HPDE6-E6E7 (cell line): ENCODE data around the gene DLGAP5.
A peak's percentile ranks its signal among the peaks of the same experiment; 100 is the strongest.

Source experiments
- DNase-seq: peaks from one replicate; pipeline ENCODE4 v3.0.0; 2011; ENCODE audit warnings: missing footprints; ENCODE audit errors: extremely low spot score

The DLGAP5 gene

DNA sequence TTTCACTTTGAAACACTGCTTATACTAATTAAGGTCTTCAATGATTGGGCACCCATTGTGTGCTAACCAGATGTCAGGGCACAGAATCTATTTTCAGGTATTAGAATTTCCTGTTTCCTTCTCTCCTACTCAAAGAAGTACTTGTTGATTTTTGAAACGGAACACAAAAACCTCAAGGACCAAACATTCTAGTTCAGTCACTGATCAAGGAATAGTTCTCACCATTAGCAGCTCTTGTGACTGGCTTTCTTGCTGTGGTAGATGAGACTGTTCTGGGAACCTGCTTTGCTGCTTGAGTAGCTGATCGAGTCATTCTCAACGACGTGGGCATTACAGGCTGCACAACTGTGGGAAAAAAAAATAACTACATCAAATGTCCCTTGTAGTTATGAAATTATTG is 11.0 kb downstream of the DLGAP5 start:
- DNase-seq = no peak

DNA sequence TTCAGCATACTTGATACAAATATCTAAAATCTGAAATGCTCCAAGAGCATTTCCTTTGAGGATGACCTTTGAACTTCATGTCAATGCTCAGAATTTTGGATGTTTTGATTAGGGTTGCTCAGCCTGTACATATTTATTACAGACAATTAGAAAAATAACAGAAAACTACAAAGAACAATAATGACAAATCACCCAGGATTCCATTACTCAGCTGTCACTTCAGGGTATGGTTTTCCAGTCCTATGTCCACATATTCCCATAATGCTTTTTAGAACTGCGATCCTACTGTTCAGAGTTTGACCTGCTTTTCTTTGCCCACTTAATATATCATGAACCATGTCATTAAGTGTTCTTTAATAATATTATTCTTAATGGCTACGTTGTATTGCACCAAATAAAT is 11.4 kb downstream of the DLGAP5 start:
- DNase-seq = no peak

DNA sequence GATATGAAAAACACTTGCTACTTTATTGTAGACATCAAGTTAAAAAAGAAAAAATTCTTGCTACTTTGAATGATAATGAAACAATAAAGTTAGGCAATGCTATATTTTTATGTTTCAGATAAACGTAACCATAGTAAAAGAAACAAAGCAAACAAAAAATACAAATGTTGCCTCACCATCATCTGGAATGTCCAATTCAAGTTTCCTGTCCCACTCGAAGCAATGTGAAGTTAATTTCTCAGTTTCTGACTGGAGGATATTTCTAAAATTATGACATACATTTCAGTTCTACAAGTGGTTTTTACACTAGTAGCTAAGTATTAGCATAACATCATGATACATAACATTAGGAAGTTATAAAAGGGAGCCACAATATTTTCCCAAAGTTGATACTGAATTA is 20.9 kb downstream of the DLGAP5 start:
- no peak for DNase-seq

DNA sequence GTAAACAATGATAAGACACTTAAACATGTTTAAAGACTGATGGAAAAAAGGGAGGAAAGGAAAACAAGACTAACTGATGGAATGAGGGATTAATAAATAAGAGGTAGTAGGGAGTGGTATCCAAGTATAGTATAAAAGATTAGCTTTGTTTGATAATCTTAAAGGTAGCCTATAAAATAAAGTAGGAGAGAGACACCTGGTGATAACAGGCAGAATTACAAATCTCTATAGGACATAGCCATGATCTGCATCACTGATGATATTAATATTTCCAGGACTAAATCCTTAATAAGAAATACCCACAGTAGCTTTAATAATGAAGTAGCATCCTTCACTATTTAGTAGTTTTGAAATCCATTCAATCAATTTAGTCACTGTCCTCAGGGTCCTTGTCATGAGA is 30.4 kb downstream of the DLGAP5 start:
- peak; percentile 34 for DNase-seq

DNA sequence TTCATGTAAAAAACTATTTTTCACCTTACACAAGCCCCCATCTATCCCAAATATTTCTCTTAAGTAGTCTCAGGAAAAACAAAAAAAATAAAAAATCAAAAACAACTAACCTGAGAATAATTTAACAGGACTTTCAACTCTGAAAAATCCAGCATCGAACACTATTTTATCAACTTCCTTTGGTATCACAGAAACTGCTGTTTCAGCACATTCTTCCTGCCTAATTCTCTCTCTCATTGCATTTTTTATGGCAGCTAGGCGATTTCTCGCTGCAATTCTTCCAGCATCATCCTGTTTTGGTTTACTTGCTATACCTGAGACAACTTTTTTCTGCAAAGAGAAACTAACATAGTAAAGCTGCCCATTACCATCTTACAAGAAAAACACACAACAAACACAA is 33.0 kb downstream of the DLGAP5 start:
- no peak for DNase-seq

DNA sequence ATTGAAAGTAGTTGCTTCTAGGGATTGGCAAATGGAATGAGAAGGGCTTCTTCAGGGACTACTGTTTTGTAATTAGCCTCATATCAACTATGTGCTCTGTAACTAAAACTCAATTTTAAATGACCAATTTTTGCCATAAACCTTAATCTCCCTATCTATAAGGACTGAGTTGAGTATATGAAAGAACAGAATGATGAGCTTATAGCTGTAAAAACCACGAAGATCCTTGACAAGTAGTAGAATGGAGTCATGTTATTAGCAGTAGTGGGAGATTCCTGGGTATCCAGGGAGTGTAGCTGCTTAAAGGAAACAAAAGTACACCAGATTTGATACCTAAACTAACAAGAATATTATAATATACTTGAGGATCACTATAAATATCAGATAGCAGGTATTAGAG is 34.3 kb downstream of the DLGAP5 start:
- DNase-seq = no peak

DNA sequence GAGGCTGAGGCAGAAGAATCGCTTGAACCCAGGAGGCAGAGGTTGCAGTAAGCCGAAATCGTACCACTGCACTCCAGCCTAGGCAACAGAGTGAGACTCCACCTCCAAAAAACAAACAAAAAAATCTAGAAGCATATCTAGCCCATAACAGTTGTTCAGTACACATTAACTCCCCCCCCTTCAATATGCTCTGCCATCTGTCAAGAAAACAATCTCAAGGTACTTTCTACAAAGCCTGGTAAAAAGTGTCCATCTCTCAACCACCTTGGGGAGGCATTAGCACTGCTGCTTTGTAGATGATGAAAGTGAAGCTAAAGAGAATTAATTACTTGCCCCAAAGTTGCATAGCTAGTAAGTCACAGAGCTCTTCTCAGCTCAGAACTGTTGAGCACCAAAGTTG is 37.4 kb downstream of the DLGAP5 start:
- DNase-seq = no peak

DNA sequence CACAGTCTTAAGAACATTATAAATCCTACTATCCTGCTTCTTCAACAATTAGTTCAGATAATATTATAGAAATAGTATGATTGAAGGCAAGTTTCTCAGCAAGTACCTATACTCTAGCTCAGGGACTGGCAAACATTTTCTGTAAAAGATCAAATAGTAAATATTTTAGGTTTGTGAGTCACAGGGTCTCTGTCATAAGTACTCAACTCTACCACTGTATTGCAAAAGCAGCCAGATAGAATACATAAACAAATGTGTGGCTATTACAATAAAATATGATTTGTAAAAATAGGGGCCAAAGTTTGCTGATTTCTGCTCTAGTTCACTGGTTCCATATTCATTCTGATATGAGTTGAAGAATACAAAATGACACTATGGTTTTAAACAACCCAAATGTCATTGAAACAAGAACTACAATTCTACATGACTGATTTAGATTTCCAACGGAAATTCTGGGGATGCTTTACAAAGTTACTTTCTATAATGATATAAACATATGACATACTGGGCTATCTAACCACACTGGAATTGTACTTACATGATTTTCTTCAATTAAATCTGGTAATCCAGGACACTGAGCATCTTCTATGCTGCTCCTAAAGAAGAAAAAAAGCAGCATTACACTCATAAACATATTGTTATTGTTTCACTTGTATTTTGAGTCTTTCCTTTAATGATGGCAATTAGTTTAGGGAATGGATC is 39.2 kb downstream of the DLGAP5 start:
- no peak for DNase-seq

DNA sequence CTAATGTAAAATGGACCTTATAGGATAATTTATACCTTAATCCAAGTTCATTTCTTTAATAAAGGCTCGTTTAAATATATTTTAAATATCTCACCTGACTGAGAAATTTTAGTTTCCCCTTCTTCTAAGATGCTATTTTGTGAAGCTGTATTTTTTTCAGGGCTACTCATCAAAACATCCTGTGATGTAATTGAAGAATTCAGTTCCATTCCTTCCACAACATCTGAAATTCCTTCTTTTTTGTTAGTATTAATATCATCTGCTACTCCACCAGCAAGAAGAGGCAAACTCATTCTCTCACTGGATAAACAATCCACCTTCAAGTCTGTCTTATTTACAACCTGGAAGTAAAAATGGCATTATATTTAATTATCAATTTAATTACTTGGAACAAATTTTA is 39.8 kb downstream of the DLGAP5 start:
- no peak for DNase-seq

DNA sequence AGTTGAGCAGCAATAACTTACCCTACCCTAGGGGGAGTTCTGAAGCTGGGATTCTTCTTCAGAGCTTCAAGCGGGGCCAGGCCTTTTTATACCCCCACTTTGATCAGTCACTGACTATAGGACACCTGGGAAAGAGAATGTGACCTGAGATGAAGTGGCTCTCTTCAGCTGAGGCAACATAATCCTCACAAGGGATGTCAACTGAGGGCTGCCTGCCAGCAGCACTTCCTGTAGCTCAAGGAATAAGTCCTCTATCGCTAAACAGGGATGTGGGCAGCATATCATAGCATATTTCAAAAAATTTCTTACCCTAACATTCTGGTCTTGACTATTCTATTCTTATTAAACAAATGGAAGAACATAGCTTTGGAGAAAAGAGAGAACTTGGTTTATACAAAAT is 45.0 kb downstream of the DLGAP5 start:
- DNase-seq = no peak

DNA sequence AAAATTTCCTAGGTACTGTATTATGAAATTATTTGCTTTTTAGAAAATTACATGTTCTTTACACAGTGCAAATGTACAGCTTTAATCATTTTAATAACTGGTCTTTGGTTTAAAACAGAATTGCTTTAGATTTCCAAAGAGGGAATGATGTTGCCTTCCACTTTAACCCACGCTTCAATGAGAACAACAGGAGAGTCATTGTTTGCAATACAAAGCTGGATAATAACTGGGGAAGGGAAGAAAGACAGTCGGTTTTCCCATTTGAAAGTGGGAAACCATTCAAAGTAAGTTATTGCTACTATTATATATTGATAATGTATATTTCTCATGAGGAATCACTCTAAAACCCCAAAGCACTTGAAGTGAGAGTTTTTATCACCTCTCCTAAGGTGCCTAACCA is 48.9 kb downstream of the DLGAP5 start:
- no peak for DNase-seq

DNA sequence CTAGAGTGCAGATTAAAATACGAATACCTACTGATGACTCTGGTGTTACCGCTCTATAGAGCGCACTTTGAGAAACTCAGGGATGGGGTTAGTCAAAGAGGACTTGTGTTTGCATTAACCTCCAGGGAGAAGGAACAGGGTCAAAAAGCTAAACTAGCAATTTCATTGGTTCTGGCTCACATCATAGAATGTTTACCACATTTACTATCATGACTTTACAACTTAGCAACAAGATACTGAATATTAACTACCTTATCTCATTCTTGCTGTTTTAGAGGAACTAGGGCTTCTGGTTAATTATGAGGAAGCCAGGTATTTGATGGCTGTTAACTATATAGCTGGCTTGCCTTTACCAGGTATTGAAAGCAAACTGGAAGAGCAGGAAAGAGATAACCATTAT is 49.6 kb downstream of the DLGAP5 start:
- DNase-seq = no peak

DNA sequence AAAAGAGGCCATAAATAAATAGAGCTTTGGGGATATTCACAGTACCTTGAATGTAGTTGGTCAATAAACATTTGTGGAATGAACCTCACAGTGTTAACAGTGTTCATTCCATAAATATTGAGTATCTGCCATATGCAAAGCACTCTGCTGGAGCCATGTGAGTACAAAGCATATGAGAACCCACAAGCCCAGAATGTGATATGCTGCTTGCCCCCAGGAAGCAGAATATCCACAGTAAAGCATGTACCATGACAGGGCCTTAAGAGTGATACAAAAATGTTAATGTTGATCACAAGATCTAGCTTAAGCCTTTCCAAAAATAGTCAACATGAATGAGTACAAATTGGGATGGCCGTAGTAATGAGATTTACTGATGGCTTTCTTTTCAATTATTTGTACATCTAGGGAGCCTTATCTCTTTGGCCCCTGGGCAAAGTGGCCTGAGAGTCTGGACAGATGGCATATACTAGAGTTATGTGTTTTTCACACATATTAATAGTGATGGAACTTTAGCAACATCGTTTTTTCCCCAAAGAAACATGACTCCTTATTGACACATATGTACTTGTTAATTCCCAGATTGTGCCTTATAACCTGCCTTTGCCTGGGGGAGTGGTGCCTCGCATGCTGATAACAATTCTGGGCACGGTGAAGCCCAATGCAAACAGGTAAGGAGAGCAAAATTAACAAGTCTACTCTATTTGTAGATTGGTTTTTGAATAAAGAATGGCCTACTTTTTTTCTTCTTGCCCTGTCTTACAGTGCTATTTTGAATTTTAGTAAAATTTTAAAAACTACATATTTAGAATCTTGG is 51.5 kb downstream of the DLGAP5 start:
- DNase-seq = no peak

DNA sequence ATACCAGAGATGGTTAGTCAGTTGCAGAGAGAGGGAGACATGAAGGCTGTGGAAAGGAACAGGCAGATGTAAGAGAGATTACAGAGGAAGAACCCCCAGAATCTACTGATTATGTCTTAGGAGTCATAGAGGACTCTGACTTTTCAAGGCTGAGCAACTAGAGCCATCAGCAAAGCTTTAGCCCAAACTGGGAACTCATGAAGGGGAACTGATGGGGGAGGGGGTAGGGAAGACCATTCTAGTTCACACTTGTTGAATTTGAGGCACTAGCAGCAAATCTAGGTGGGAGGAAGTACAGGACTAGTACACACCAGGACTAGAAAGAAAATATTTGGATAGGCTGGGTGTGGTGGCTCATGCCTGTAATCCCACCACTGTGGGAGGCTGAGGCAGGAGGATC is 52.2 kb downstream of the DLGAP5 start:
- DNase-seq = no peak

DNA sequence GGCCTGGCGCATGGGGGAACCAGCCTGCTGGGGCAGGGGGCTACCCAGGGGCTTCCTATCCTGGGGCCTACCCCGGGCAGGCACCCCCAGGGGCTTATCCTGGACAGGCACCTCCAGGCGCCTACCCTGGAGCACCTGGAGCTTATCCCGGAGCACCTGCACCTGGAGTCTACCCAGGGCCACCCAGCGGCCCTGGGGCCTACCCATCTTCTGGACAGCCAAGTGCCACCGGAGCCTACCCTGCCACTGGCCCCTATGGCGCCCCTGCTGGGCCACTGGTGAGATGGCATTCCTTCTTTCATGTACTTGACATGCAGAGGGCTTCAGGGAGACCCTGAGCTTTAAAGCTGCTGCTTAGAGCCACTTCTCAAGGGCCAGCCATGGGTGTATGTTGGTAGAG is 53.3 kb downstream of the DLGAP5 start:
- DNase-seq = no peak

DNA sequence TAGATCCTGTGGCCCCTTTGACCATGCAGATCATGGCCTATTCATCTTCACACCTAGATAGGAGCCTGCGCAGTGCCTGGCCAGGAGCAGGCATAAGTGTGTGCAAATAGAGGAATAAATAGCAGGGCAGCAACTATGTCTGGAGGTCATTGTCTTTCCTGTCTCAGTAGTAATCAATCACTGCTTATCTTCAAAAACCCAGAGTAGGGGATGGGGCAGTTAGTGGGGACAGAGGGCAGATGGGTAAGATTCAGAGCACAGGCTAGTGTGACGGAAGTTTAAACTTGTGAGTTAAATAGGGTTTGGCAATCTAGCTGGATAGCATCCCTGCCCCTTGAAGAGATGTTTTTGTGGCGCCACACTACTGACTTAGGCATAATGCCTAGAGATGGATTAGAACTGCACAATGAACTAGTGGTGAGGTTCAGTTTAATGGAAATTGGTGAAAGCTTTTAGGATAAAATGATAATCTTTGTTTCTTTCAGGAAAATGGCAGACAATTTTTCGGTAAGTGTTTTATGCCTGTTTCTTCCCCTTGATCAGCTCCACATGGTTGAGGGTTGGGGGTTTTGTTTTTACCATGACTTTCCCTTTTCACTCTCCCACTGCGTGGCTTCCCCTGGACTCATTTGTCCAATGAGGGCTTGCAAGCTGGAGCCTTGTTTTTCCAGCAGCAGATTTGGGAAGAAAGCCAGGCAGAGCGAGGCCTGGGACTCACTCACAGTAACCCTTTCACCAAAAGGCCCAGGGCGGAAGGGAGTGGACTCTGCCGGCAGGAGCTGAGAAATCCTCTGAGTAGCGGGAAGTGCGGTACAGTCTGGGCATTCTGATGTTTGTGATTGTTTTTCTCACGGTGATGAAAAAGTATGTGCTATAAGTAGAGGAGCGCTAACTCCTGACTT is 54.2 kb downstream of the DLGAP5 start:
- DNase-seq = no peak

DNA sequence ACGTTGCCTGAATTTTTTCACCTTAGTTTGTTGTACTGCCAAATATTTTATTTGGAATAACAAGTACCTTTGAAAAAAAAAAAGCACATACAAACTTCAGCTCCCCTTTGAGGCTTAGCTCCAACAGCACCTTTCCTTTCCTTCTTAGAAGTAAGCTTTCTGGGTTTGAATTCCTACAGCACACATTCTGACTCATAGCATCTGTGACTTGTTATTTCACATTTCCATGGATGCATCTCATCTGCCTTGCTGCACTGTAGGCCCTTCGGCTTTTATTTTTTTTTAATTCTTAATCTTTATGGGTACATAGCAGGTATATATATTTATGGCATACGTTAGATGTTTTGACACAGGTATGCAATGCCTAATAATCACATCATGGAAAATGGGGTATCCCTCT is 55.1 kb downstream of the DLGAP5 start:
- DNase-seq = no peak

DNA sequence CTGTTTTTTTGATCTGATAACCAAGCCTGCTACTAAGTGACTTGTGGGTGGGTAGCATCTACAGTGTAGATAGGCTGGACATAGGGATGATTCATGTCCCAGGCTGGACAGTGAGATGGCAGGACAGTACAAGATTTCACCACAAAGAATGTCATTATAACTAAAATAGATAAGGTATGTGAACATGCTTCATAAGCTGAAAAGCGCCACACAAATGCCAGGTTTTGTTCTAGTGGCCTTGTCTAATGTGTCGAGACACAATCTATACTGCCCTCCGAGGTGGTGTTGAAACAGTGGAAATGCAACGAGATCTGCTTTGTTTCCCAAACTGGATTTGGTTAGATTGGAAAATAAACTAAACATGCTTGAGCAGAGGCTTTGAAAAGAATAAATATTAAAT is 58.0 kb downstream of the DLGAP5 start:
- no peak for DNase-seq

DNA sequence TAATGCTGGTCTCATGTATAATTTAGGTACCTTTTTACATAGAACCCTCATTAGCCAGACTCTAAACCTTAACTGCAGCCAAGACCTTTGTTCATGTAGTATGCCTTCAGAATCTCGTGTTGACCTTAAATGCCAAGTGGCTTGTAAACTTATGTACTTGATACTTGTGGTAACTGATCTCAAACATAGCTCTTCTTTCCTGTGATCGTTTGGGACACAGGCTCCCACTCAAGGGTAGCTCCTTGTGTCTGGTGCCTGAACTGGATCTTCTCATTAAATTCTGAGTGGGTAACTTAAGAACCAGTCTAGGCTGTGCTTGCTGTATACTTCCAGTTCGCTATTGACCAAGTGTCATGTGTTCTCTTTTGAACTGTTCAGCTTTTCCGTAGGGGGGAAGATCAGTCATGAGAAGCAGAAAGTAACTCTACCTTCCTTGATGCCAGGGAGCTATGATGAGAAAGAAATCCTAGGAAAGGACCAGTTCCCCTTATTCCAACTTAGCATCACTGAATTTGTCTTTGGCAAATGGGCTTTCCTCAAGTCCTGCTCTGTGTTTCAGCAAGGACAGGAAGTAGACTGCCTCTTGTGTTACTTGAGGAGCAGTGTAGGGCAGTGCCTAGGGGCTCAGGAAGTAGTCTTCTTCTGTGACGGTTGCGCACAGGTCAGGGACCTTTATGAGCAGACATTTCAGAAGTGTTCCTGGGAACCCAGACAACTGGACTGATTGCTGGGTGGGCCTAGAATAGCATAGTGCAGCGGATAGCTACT is 59.8 kb downstream of the DLGAP5 start:
- no peak for DNase-seq

DNA sequence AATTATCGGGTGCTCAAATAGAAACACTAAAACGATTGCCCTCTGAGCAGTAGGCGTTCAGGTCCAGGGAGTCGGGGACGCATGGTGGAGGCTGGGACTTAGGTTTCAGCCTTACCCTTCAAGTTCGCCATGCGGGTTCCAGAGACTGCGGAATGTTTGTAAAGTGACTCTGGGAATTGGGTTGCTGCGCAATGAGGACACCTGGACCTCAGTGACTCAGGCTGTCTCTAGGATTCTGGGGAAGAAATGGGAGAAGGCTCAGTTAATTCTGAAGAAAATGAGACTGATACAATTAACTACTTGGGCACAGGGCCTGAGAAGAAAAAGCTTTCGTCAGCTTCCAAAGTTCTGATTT is 61.2 kb downstream of the DLGAP5 start:
- peak; percentile 47 for DNase-seq

DNA sequence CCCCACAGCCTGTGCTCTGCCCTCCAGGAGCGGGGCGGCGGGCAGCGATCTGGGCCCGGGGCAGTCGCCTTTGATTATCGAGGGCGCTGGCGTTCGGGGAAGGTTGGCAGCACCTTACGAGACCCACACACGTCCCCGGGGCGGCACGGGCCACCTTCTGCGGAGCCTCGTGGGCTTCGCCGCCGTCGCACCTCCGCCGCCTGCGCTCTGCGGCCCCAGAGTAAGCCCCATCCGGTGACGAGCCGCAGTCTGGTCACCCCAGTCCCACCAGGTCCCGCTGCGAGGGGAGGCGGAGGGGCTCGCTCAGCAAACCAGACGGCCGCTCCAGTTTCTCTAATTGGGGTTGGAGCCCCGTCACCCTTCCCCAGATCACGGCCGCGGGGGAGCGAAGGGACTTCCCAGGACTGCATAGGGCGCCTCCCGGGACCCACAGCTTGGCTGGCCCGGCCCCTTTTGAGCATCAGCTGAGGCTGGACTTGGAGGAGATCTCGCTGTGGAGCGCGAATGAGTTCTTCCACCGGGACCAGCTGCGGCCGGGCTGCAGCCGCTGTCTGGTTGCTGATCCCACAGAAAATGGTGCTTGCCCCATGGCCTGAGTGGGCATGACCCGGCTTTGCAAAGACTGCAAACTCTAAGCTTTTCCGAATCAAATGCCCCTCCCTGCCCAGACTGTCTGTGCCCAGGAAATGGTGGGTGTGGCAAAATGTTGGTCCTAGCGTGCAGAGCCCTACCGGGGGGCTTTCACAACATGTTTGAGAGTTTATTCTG is 61.8 kb downstream of the DLGAP5 start:
- DNase-seq = no peak
